Neural cell (in vitro differentiated cells): ENCODE results near the gene CDK12.

Experiments used
- EP300 ChIP-seq: fragments of 450-650 bp; conservative IDR thresholded peaks from 2 replicates; pipeline ENCODE4 v1.6.1; 2014; ENCODE audit warnings: antibody characterized with exemption, mild to moderate bottlenecking, moderate library complexity; ENCODE audit not compliant: poor library complexity, severe bottlenecking
- EZH2 ChIP-seq: fragments of 200-600, 300-800 bp; shearing (Covaris generic), sonication (generic); IDR thresholded peaks from 2 replicates; pipeline ENCODE4 v1.6.1; 2014; ENCODE audit warnings: antibody characterized with exemption, low read length, borderline replicate concordance, mild to moderate bottlenecking; ENCODE audit not compliant: insufficient read depth, poor library complexity, severe bottlenecking
- MXI1 ChIP-seq: fragments of 450-650 bp; conservative IDR thresholded peaks from 2 replicates; pipeline ENCODE4 v1.6.1; 2014; ENCODE audit warnings: antibody characterized with exemption, mild to moderate bottlenecking; ENCODE audit not compliant: poor library complexity, severe bottlenecking
- POLR2AphosphoS5 ChIP-seq: IDR thresholded peaks from 2 replicates; pipeline ENCODE4 v1.6.1; 2012
- RAD21 ChIP-seq: fragments of 450-650 bp; conservative IDR thresholded peaks from 2 replicates; pipeline ENCODE4 v1.6.1; 2014; ENCODE audit warnings: antibody characterized with exemption, mild to moderate bottlenecking, moderate library complexity
- TAF1 ChIP-seq: IDR thresholded peaks from 2 replicates; pipeline ENCODE4 v1.6.1; 2012; ENCODE audit warnings: low read depth
- TF ChIP-seq, protein P1 (sequence below): fragments of 450-650 bp; IDR thresholded peaks from 2 replicates; pipeline ENCODE4 v1.5.1; 2014; ENCODE audit warnings: antibody characterized with exemption, mild to moderate bottlenecking, moderate library complexity; ENCODE audit not compliant: poor library complexity, severe bottlenecking

DNA sequence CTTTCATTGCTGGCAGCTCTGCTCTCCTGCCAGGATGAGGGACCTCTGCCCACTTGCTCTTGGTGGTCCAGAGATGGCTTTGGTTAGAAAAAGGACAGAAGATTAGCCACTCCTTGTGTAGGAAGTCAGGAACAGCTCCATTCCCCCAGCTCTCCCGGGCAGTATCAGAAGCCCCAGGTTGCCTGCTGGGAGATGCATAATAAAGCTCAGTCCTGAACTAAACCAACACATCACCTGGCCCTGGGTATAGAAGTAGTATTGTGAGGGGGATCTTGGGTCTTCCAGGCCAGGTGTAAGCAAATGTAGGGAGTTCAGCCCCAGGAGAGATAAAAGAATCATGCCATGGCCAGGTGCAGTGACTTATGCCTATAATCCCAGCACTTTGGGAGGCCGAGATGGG lies 94.1 kb downstream of the CDK12 start:
- TF ChIP-seq, protein P1, sequence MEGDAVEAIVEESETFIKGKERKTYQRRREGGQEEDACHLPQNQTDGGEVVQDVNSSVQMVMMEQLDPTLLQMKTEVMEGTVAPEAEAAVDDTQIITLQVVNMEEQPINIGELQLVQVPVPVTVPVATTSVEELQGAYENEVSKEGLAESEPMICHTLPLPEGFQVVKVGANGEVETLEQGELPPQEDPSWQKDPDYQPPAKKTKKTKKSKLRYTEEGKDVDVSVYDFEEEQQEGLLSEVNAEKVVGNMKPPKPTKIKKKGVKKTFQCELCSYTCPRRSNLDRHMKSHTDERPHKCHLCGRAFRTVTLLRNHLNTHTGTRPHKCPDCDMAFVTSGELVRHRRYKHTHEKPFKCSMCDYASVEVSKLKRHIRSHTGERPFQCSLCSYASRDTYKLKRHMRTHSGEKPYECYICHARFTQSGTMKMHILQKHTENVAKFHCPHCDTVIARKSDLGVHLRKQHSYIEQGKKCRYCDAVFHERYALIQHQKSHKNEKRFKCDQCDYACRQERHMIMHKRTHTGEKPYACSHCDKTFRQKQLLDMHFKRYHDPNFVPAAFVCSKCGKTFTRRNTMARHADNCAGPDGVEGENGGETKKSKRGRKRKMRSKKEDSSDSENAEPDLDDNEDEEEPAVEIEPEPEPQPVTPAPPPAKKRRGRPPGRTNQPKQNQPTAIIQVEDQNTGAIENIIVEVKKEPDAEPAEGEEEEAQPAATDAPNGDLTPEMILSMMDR, result no peak
- no peak for TF ChIP-seq POLR2AphosphoS5
- no peak for TF ChIP-seq EP300
- TF ChIP-seq EZH2, result no peak
- no peak for TF ChIP-seq TAF1
- no peak for TF ChIP-seq RAD21
- no peak for TF ChIP-seq MXI1
